GM12874 (cell line): ENCODE measurements around the gene ZSWIM6.

Experiments used
- CTCF ChIP-seq: IDR thresholded peaks from 2 replicates; pipeline ENCODE4 v1.5.1; 2011; ENCODE audit warnings: low read depth, mild to moderate bottlenecking, control low read depth, low read length, moderate library complexity; ENCODE audit not compliant: insufficient read depth

ZSWIM6 gene

GRCh38 chr5:61290791-61291210 is 41.3 kb upstream of the ZSWIM6 start:
- TF ChIP-seq CTCF = no peak

GRCh38 chr5:61292062-61292657 is 39.9 kb upstream of the ZSWIM6 start:
- TF ChIP-seq CTCF = no peak

GRCh38 chr5:61293071-61293470 is 39.0 kb upstream of the ZSWIM6 start:
- no peak for TF ChIP-seq CTCF

GRCh38 chr5:61293873-61294272 is 38.2 kb upstream of the ZSWIM6 start:
- no peak for TF ChIP-seq CTCF

- no peak for TF ChIP-seq CTCF
Measured at GRCh38 chr5:61295365-61295764, 36.7 kb upstream of the ZSWIM6 start.

- no peak for TF ChIP-seq CTCF
Measured at GRCh38 chr5:61298066-61298465, 34.0 kb upstream of the ZSWIM6 start.

GRCh38 chr5:61298580-61298979 is 33.5 kb upstream of the ZSWIM6 start:
- TF ChIP-seq CTCF = no peak
